ENCODE results near the gene RILP.
A peak's percentile ranks its signal among the peaks of the same experiment; 100 is the strongest.

DNA sequence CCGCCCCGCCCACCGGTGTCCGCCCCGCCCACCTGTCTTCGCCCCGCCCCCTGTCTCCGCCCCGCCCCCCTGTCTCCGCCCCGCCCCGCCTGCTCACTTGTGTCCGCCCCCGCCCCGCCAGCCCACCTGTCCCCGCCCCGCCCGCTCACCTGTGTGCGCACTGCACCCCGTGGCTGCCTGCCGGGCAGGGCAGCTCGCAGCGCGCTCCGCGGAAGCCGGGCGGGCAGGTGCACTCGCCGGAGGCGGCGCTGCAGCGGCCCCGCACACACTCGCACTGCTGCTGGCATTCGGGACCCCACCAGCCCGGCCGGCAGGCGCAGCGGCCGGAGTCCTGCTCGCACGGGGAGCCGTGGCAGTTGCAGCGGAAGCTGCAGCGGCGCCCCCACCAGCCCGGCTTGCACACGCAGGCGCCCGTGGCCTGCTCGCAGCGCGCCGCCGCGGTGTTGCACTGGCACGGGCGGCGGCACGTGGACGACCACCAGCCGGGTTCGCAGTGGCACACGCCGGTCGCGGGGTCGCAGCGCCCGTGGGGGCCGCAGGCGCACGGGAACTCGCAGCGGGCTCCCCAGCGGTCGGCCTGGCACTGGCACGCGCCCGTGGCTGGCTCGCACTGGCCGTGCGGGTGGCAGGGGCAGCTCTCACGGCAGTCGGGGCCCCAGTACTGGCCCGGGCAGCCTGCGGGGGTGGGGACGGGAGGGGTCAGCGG, 6.2 kb downstream of the RILP start:
- TF ChIP-seq CEBPB (IDR thresholded peaks at IDR 0.05; ENCODE audit: borderline replicate concordance in 1 of 2, low read depth in 2 of 2, low read length in 2 of 2) (no peak), MXI1 (IDR thresholded peaks at IDR 0.05; ENCODE audit: low read depth, low read length) (no peak), PML (IDR thresholded peaks at IDR 0.05; ENCODE audit: low read length) (no peak), BHLHE40 (IDR thresholded peaks at IDR 0.05; ENCODE audit: borderline replicate concordance in 1 of 2, low read depth in 2 of 2, low read length in 1 of 2) (peak; percentile 68 to 96; a peak in 3 of 4 replicates), CHD2 (IDR thresholded peaks at IDR 0.05; ENCODE audit: borderline replicate concordance, low read depth, low read length) (no peak), FOXK2 (IDR thresholded peaks at IDR 0.05) (no peak)
- TF ChIP-seq, protein P1, sequence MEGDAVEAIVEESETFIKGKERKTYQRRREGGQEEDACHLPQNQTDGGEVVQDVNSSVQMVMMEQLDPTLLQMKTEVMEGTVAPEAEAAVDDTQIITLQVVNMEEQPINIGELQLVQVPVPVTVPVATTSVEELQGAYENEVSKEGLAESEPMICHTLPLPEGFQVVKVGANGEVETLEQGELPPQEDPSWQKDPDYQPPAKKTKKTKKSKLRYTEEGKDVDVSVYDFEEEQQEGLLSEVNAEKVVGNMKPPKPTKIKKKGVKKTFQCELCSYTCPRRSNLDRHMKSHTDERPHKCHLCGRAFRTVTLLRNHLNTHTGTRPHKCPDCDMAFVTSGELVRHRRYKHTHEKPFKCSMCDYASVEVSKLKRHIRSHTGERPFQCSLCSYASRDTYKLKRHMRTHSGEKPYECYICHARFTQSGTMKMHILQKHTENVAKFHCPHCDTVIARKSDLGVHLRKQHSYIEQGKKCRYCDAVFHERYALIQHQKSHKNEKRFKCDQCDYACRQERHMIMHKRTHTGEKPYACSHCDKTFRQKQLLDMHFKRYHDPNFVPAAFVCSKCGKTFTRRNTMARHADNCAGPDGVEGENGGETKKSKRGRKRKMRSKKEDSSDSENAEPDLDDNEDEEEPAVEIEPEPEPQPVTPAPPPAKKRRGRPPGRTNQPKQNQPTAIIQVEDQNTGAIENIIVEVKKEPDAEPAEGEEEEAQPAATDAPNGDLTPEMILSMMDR (IDR thresholded peaks at IDR 0.05 in 2 of 3, conservative IDR thresholded peaks at IDR 0.05 in 1 of 3; ENCODE audit: control insufficient read depth in 2 of 3, extremely low read depth in 1 of 3, insufficient read depth in 1 of 3, low read depth in 3 of 3, low read length in 3 of 3) = peak in 2 of 3 experiments; percentile 7 to 13; a peak in 2 of 6 replicates
- TF ChIP-seq, protein P2, sequence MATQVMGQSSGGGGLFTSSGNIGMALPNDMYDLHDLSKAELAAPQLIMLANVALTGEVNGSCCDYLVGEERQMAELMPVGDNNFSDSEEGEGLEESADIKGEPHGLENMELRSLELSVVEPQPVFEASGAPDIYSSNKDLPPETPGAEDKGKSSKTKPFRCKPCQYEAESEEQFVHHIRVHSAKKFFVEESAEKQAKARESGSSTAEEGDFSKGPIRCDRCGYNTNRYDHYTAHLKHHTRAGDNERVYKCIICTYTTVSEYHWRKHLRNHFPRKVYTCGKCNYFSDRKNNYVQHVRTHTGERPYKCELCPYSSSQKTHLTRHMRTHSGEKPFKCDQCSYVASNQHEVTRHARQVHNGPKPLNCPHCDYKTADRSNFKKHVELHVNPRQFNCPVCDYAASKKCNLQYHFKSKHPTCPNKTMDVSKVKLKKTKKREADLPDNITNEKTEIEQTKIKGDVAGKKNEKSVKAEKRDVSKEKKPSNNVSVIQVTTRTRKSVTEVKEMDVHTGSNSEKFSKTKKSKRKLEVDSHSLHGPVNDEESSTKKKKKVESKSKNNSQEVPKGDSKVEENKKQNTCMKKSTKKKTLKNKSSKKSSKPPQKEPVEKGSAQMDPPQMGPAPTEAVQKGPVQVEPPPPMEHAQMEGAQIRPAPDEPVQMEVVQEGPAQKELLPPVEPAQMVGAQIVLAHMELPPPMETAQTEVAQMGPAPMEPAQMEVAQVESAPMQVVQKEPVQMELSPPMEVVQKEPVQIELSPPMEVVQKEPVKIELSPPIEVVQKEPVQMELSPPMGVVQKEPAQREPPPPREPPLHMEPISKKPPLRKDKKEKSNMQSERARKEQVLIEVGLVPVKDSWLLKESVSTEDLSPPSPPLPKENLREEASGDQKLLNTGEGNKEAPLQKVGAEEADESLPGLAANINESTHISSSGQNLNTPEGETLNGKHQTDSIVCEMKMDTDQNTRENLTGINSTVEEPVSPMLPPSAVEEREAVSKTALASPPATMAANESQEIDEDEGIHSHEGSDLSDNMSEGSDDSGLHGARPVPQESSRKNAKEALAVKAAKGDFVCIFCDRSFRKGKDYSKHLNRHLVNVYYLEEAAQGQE (IDR thresholded peaks at IDR 0.05; ENCODE audit: low read depth, low read length) = no peak

All from GM12878 (cell line).